ENCODE measurements around the gene RBM20. TPM values are rescaled to one million over a fixed set of nuclear protein-coding genes. Genes with fewer than 3 reads are reported as not detected.
"Not testable (repeated sequence)": the region's sequence is repeated elsewhere in the genome, so short reads cannot be mapped to it uniquely, and the experiment has no call there.

RBM20 gene
- total RNA-seq, 1 donor from 2014 or later: 3.3 TPM

GRCh38 chr10:110865186-110865808, 221.2 kb downstream of the RBM20 start:
- no peak for DNase-seq (ENCODE audit: low read depth)
- TF ChIP-seq CTCF (IDR thresholded peaks at IDR 0.05; ENCODE audit: insufficient read depth, low read length, poor library complexity, severe bottlenecking): no peak
- no peak overlapping the region for H3K4me3 ChIP-seq (ENCODE audit: low read depth, low read length)

GRCh38 chr10:110865809-110866482, 221.8 kb downstream of the RBM20 start:
- TF ChIP-seq CTCF (IDR thresholded peaks at IDR 0.05; ENCODE audit: insufficient read depth, low read length, poor library complexity, severe bottlenecking): no peak

More at GRCh38 chr10:110865186-110865808, 221.2 kb downstream of the RBM20 start:
- Histone ChIP-seq H3K27me3 (ENCODE audit: control insufficient read depth, insufficient read depth, low read length) (no peaks in the 10 kb centered on the region), H3K36me3 (ENCODE audit: control insufficient read depth, insufficient read depth, low read length) (no peaks in the 10 kb centered on the region)

GRCh38 chr10:110867011-110867806, 223.1 kb downstream of the RBM20 start:
- DNase-seq (ENCODE audit: low read depth); H3K27me3 ChIP-seq (ENCODE audit: control insufficient read depth, insufficient read depth, low read length); H3K36me3 ChIP-seq (ENCODE audit: control insufficient read depth, insufficient read depth, low read length); H3K4me3 ChIP-seq (ENCODE audit: low read depth, low read length): not testable (repeated sequence)

More at GRCh38 chr10:110865809-110866482, 221.8 kb downstream of the RBM20 start:
- Histone ChIP-seq H3K27me3 (ENCODE audit: control insufficient read depth, insufficient read depth, low read length) (no peaks in the 10 kb centered on the region), H3K4me3 (ENCODE audit: low read depth, low read length) (no peak overlapping the region), H3K36me3 (ENCODE audit: control insufficient read depth, insufficient read depth, low read length) (no peaks in the 10 kb centered on the region)
- no peak for DNase-seq (ENCODE audit: low read depth)

- no peak for DNase-seq (ENCODE audit: low read depth)
- H3K27me3 ChIP-seq (ENCODE audit: control insufficient read depth, insufficient read depth, low read length): no peaks in the 10 kb centered on the region
- H3K36me3 ChIP-seq (ENCODE audit: control insufficient read depth, insufficient read depth, low read length): no peaks in the 10 kb centered on the region
- H3K4me3 ChIP-seq (ENCODE audit: low read depth, low read length): no peak overlapping the region
- TF ChIP-seq CTCF (IDR thresholded peaks at IDR 0.05; ENCODE audit: insufficient read depth, low read length, poor library complexity, severe bottlenecking): no peak
Observed at GRCh38 chr10:110867807-110868465, 223.8 kb downstream of the RBM20 start.

GRCh38 chr10:110868981-110869380, 224.8 kb downstream of the RBM20 start:
- no peak overlapping the region for H3K4me3 ChIP-seq (ENCODE audit: low read depth, low read length)
- no peaks in the 10 kb centered on the region for H3K36me3 ChIP-seq (ENCODE audit: control insufficient read depth, insufficient read depth, low read length)
- H3K27me3 ChIP-seq (ENCODE audit: control insufficient read depth, insufficient read depth, low read length): no peaks in the 10 kb centered on the region
- DNase-seq (ENCODE audit: low read depth): no peak
- TF ChIP-seq CTCF (IDR thresholded peaks at IDR 0.05; ENCODE audit: insufficient read depth, low read length, poor library complexity, severe bottlenecking): no peak

- DNase-seq (ENCODE audit: low read depth): no peak
- Histone ChIP-seq H3K36me3 (ENCODE audit: control insufficient read depth, insufficient read depth, low read length) (no peaks in the 10 kb centered on the region), H3K4me3 (ENCODE audit: low read depth, low read length) (no peak overlapping the region), H3K27me3 (ENCODE audit: control insufficient read depth, insufficient read depth, low read length) (no peaks in the 10 kb centered on the region)
- TF ChIP-seq CTCF (IDR thresholded peaks at IDR 0.05; ENCODE audit: insufficient read depth, low read length, poor library complexity, severe bottlenecking): no peak
Observed at GRCh38 chr10:110870823-110871297, 226.7 kb downstream of the RBM20 start.
